Osteocyte (in vitro differentiated cells): ENCODE results near the gene PGRMC1. TPM values are rescaled to one million over a fixed set of nuclear protein-coding genes. Genes with fewer than 3 reads are reported as not detected.

Experiments
- DNase-seq: peaks from one replicate; pipeline ENCODE4 v3.0.0; 2021; ENCODE audit warnings: mixed read lengths; ENCODE audit not compliant: unreplicated experiment; ENCODE audit errors: extremely low spot score
- H3K27ac Mint-ChIP-seq: one replicate; pipeline ENCODE4 v1.8.0; 2021; ENCODE audit warnings: mild to moderate bottlenecking, mixed read lengths; ENCODE audit not compliant: unreplicated experiment
- H3K27me3 Mint-ChIP-seq: one replicate; pipeline ENCODE4 v1.8.0; 2021; ENCODE audit warnings: mixed read lengths; ENCODE audit not compliant: unreplicated experiment
- H3K36me3 Mint-ChIP-seq: one replicate; pipeline ENCODE4 v1.8.0; 2021; ENCODE audit warnings: mixed read lengths; ENCODE audit not compliant: unreplicated experiment
- H3K4me1 Mint-ChIP-seq: one replicate; pipeline ENCODE4 v1.8.0; 2021; ENCODE audit warnings: mixed read lengths; ENCODE audit not compliant: unreplicated experiment
- H3K4me3 Mint-ChIP-seq: one replicate; pipeline ENCODE4 v1.8.0; 2021; ENCODE audit warnings: mild to moderate bottlenecking, moderate library complexity, mixed read lengths; ENCODE audit not compliant: unreplicated experiment
- H3K9me3 Mint-ChIP-seq: one replicate; pipeline ENCODE4 v1.8.0; 2021; ENCODE audit warnings: mixed read lengths; ENCODE audit not compliant: unreplicated experiment
- total RNA-seq: library from RNA; stranded (reverse); gene quantifications from 2 replicates; pipeline ENCODE4 v1.2.1, GENCODE V29; 2021
- TF ChIP-seq, protein P1 (sequence below): fragments of 200-600 bp; sonication (generic); IDR thresholded peaks from 2 replicates; pipeline ENCODE4 v1.5.0; 2021; ENCODE audit warnings: antibody characterized with exemption, mild to moderate bottlenecking, moderate library complexity

The PGRMC1 gene
- total RNA-seq, 1 donor from 2014 or later, result 61.9 TPM

GRCh38 chrX:119223783-119224182 is 12.3 kb upstream of the PGRMC1 start:
- H3K4me3 Mint-ChIP-seq, result no peak overlapping the region
- H3K27me3 Mint-ChIP-seq, result peaks cover 14% of the 10 kb centered on the region
- H3K4me1 Mint-ChIP-seq, result peaks cover 11% of the 10 kb centered on the region
- H3K36me3 Mint-ChIP-seq, result no peaks in the 10 kb centered on the region
- TF ChIP-seq, protein P1, sequence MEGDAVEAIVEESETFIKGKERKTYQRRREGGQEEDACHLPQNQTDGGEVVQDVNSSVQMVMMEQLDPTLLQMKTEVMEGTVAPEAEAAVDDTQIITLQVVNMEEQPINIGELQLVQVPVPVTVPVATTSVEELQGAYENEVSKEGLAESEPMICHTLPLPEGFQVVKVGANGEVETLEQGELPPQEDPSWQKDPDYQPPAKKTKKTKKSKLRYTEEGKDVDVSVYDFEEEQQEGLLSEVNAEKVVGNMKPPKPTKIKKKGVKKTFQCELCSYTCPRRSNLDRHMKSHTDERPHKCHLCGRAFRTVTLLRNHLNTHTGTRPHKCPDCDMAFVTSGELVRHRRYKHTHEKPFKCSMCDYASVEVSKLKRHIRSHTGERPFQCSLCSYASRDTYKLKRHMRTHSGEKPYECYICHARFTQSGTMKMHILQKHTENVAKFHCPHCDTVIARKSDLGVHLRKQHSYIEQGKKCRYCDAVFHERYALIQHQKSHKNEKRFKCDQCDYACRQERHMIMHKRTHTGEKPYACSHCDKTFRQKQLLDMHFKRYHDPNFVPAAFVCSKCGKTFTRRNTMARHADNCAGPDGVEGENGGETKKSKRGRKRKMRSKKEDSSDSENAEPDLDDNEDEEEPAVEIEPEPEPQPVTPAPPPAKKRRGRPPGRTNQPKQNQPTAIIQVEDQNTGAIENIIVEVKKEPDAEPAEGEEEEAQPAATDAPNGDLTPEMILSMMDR, result no peak
- no peak overlapping the region for H3K27ac Mint-ChIP-seq
- peaks cover 6% of the 10 kb centered on the region for H3K9me3 Mint-ChIP-seq
- no peak for DNase-seq

- H3K27me3 Mint-ChIP-seq, result peaks cover 2% of the 10 kb centered on the region
- no peak overlapping the region for H3K27ac Mint-ChIP-seq
- no peaks in the 10 kb centered on the region for H3K36me3 Mint-ChIP-seq
- no peak for DNase-seq
- TF ChIP-seq, protein P1, result no peak
- peaks cover 7% of the 10 kb centered on the region for H3K9me3 Mint-ChIP-seq
- H3K4me1 Mint-ChIP-seq, result peaks cover 13% of the 10 kb centered on the region
- no peak overlapping the region for H3K4me3 Mint-ChIP-seq
Measured at GRCh38 chrX:119226446-119226845, 9.6 kb upstream of the PGRMC1 start.

GRCh38 chrX:119228512-119229252 is 7.4 kb upstream of the PGRMC1 start:
- peaks cover 2% of the 10 kb centered on the region for H3K27me3 Mint-ChIP-seq
- no peak for DNase-seq
- H3K36me3 Mint-ChIP-seq, result no peaks in the 10 kb centered on the region
- peaks cover 11% of the 10 kb centered on the region for H3K9me3 Mint-ChIP-seq
- no peak overlapping the region for H3K4me3 Mint-ChIP-seq
- TF ChIP-seq, protein P1, result no peak
- H3K4me1 Mint-ChIP-seq, result peaks cover 13% of the 10 kb centered on the region
- peak overlapping the region; percentile 45 for H3K27ac Mint-ChIP-seq

- peaks cover 2% of the 10 kb centered on the region for H3K27me3 Mint-ChIP-seq
- peaks cover 13% of the 10 kb centered on the region for H3K4me1 Mint-ChIP-seq
- no peak for DNase-seq
- H3K4me3 Mint-ChIP-seq, result no peak overlapping the region
- TF ChIP-seq, protein P1, result no peak
- H3K9me3 Mint-ChIP-seq, result peaks cover 11% of the 10 kb centered on the region
- no peaks in the 10 kb centered on the region for H3K36me3 Mint-ChIP-seq
- H3K27ac Mint-ChIP-seq, result no peak overlapping the region
Measured at GRCh38 chrX:119229253-119229615, 6.9 kb upstream of the PGRMC1 start.

DNA sequence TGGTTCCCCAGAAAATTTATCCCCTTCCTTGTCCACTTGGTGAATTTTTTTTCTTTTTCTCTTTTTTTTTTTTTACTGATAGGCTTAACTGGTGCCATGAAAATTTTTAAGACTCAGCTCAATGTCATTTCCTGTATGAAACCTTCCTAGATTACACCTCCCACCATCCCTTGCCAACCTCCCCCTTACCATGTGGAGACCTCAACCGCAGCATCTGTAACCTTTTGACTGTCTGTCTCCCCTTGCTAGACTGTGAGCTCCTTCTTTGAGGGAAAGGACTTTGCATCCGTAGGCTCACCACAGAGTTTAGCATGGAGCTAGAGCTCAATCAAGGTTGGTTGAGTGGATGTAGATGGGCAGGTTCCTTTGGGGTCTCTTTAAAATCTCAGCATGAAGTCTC is 5.2 kb upstream of the PGRMC1 start:
- Mint-ChIP-seq H3K27me3 (peaks cover 2% of the 10 kb centered on the region), H3K27ac (no peak overlapping the region), H3K4me1 (peaks cover 13% of the 10 kb centered on the region), H3K4me3 (no peak overlapping the region), H3K36me3 (no peaks in the 10 kb centered on the region), H3K9me3 (peaks cover 11% of the 10 kb centered on the region)
- TF ChIP-seq, protein P1, result no peak
- DNase-seq, result no peak
